GM21526 (cell line): ENCODE results near the gene ZKSCAN3.
A peak's percentile ranks its signal among the peaks of the same experiment; 100 is the strongest.
"Not testable (repeated sequence)": the region's sequence is repeated elsewhere in the genome, so short reads cannot be mapped to it uniquely, and the experiment has no call there.

Experiments
- ATAC-seq: cut with Tn5 transposase; IDR thresholded peaks from one replicate; pipeline ENCODE4 v1.9.1; 2021; ENCODE audit warnings: moderate library complexity; ENCODE audit not compliant: unreplicated experiment, low FRiP score

Gene ZKSCAN3

GRCh38 chr6:28340310-28341095 lies 9.2 kb upstream of the ZKSCAN3 start:
- ATAC-seq: no peak

GRCh38 chr6:28343898-28344677 lies 5.7 kb upstream of the ZKSCAN3 start:
- ATAC-seq: no peak

GRCh38 chr6:28345201-28345600 lies 4.5 kb upstream of the ZKSCAN3 start:
- ATAC-seq: no peak

- ATAC-seq: no peak
Observed at GRCh38 chr6:28347119-28347518, 2.6 kb upstream of the ZKSCAN3 start.

GRCh38 chr6:28349344-28349891 lies 329 bp upstream of the ZKSCAN3 start:
- no peak for ATAC-seq

- ATAC-seq: no peak
Observed at GRCh38 chr6:28351087-28351486, 1.3 kb downstream of the ZKSCAN3 start.

- no peak for ATAC-seq
Observed at GRCh38 chr6:28351493-28351925, 1.8 kb downstream of the ZKSCAN3 start.

- no peak for ATAC-seq
Observed at GRCh38 chr6:28353356-28353755, 3.6 kb downstream of the ZKSCAN3 start.

GRCh38 chr6:28353981-28354676 lies 4.4 kb downstream of the ZKSCAN3 start:
- no peak for ATAC-seq

GRCh38 chr6:28354688-28355554 lies 5.2 kb downstream of the ZKSCAN3 start:
- no peak for ATAC-seq

- ATAC-seq: peak; percentile 64
Observed at GRCh38 chr6:28355743-28356665, 6.3 kb downstream of the ZKSCAN3 start.

GRCh38 chr6:28356666-28357020 lies 6.9 kb downstream of the ZKSCAN3 start:
- ATAC-seq: no peak

GRCh38 chr6:28357036-28357435 lies 7.3 kb downstream of the ZKSCAN3 start:
- ATAC-seq: no peak

- ATAC-seq: not testable (repeated sequence)
Observed at GRCh38 chr6:28359562-28359961, 9.8 kb downstream of the ZKSCAN3 start.

- ATAC-seq: no peak
Observed at GRCh38 chr6:28360961-28361360, 11.2 kb downstream of the ZKSCAN3 start.

GRCh38 chr6:28365590-28365989 lies 15.8 kb downstream of the ZKSCAN3 start:
- ATAC-seq: not testable (repeated sequence)

- no peak for ATAC-seq
Observed at GRCh38 chr6:28368522-28368921, 18.8 kb downstream of the ZKSCAN3 start.

GRCh38 chr6:28369463-28369862 lies 19.7 kb downstream of the ZKSCAN3 start:
- ATAC-seq: no peak

- no peak for ATAC-seq
Observed at GRCh38 chr6:28370440-28370839, 20.7 kb downstream of the ZKSCAN3 start.
